GM12892 (cell line): ENCODE data around the gene FUCA2.

Experiments used
- POLR2A ChIP-seq: IDR thresholded peaks from 2 replicates; pipeline ENCODE4 v1.6.1; 2011; ENCODE audit warnings: low read depth, low read length, control low read depth
- POLR2AphosphoS5 ChIP-seq: IDR thresholded peaks from 2 replicates; pipeline ENCODE4 v1.6.1; 2011; ENCODE audit warnings: low read depth, low read length, control low read depth
- TAF1 ChIP-seq: IDR thresholded peaks from 2 replicates; pipeline ENCODE4 v1.6.1; 2011; ENCODE audit warnings: low read depth, mild to moderate bottlenecking, control low read depth, low read length, borderline replicate concordance

DNA sequence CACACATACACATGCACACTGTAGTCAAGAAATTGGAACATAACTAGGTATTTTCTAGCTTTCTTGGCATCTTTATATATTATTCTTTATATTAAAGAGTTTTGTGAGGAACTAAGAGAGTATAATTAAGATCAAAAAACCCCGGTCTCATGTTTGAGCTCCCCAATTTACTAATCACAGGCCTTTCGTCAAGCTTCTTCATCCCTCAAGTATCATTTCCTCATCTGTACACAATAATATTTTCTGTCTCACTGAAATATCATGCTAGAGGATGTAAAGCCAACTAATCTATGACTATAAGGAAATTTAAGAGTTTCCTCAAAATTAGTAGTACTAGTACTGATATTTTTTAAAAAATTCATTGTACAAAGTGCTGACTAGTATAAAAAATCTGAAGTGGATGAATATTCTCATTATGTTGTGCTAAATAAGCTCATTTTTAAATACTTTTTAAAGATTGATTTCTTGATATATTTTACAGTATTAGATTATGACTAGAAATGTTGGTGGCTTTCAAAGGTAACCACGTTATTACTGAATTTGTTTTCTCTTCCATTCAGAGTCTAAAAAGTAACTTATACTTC is 32.9 kb downstream of the FUCA2 start:
- TF ChIP-seq POLR2A (no peak), POLR2AphosphoS5 (no peak), TAF1 (no peak)
